ENCODE measurements around the gene MUCL3. TPM values are rescaled to one million over a fixed set of nuclear protein-coding genes. Genes with fewer than 3 reads are reported as not detected.
"Not testable (repeated sequence)": the region's sequence is repeated elsewhere in the genome, so short reads cannot be mapped to it uniquely, and the experiment has no call there.

MUCL3 gene
- total RNA-seq, 1 donor from 2014 or later: not detected

GRCh38 chr6:30907758-30908591 is 32.8 kb upstream of the MUCL3 start, which contains the start of gene GTF2H4:
Gene GTF2H4, plus strand, starts transcription at chr6:30908207.
- no peaks in the 10 kb centered on the region for H3K27me3 ChIP-seq (ENCODE audit: insufficient read depth, low read length)
- H3K4me1 ChIP-seq (ENCODE audit: insufficient read depth, low read length): peaks cover 9% of the 10 kb centered on the region
- Mint-ChIP-seq H3K36me3 (ENCODE audit: low read depth, unreplicated experiment) (peaks cover 7% of the 10 kb centered on the region), H3K9me3 (ENCODE audit: unreplicated experiment) (no peaks in the 10 kb centered on the region), H3K4me1 (ENCODE audit: low read depth, unreplicated experiment) (peaks cover 6% of the 10 kb centered on the region), H3K27me3 (ENCODE audit: low read depth, unreplicated experiment) (no peaks in the 10 kb centered on the region), H3K4me3 (ENCODE audit: unreplicated experiment) (peak within 1 kb of the TSS; percentile 99), H3K27ac (ENCODE audit: unreplicated experiment) (peak within 1 kb of the TSS; percentile 93)
- H3K9ac ChIP-seq (ENCODE audit: low read length): peak within 1 kb of the TSS; percentile 96
- no peaks in the 10 kb centered on the region for H3K9me3 ChIP-seq (ENCODE audit: insufficient read depth, low read depth, low read length)
- H3K79me2 ChIP-seq (ENCODE audit: insufficient read depth, low read length): peaks cover 21% of the 10 kb centered on the region
- DNase-seq (ENCODE audit: low read depth) (peak; percentile 97), FAIRE-seq (no peak)
- H2AFZ ChIP-seq (ENCODE audit: low read depth, low read length): peak within 1 kb of the TSS; percentile 77
- peak within 1 kb of the TSS; percentile 85 for H3K4me2 ChIP-seq (ENCODE audit: low read length)
- peak within 1 kb of the TSS; percentile 95 for H3K4me3 ChIP-seq (ENCODE audit: insufficient read depth, low read depth, low read length)
- peaks cover 10% of the 10 kb centered on the region for H3K36me3 ChIP-seq (ENCODE audit: insufficient read depth, low read length)
- peak within 1 kb of the TSS; percentile 58 for H3K27ac ChIP-seq (ENCODE audit: low read depth, low read length)
- TF ChIP-seq EZH2 (IDR thresholded peaks at IDR 0.05; ENCODE audit: insufficient read depth, low read length) (no peak), CTCF (IDR thresholded peaks at IDR 0.05; ENCODE audit: insufficient read depth, low read depth, low read length) (no peak)
- H4K20me1 ChIP-seq (ENCODE audit: insufficient read depth, low read length): no peaks in the 10 kb centered on the region

DNA sequence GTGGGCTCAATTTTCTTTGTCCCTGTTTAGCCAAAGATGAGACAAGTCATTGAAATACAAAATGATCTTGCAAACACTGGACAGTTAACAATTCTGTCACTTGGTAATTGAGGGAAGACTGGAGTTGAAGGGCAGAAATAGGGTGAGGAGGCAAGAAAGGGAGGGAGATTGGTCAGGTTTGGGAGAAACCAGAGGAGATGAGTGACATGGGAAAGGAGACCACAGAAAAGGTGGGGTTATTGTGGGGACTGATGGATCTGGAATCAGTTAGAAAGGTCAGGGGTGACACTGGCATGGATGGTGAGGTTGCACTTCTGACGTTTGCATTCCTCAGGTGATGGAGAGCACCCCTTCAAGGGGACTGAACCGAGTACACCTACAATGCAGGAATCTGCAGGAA is 32.1 kb upstream of the MUCL3 start:
- H3K4me3 ChIP-seq (ENCODE audit: insufficient read depth, low read depth, low read length): peak overlapping the region; percentile 95
- H3K9me3 ChIP-seq (ENCODE audit: insufficient read depth, low read depth, low read length): no peaks in the 10 kb centered on the region
- no peaks in the 10 kb centered on the region for H4K20me1 ChIP-seq (ENCODE audit: insufficient read depth, low read length)
- H2AFZ ChIP-seq (ENCODE audit: low read depth, low read length): peak overlapping the region; percentile 77
- peaks cover 21% of the 10 kb centered on the region for H3K79me2 ChIP-seq (ENCODE audit: insufficient read depth, low read length)
- peaks cover 6% of the 10 kb centered on the region for H3K4me1 Mint-ChIP-seq (ENCODE audit: low read depth, unreplicated experiment)
- peaks cover 12% of the 10 kb centered on the region for H3K4me1 ChIP-seq (ENCODE audit: insufficient read depth, low read length)
- peak overlapping the region; percentile 96 for H3K9ac ChIP-seq (ENCODE audit: low read length)
- H3K36me3 Mint-ChIP-seq (ENCODE audit: low read depth, unreplicated experiment): peaks cover 12% of the 10 kb centered on the region
- FAIRE-seq (no peak), DNase-seq (ENCODE audit: low read depth) (no peak)
- no peak overlapping the region for H3K27ac ChIP-seq (ENCODE audit: low read depth, low read length)
- H3K9me3 Mint-ChIP-seq (ENCODE audit: unreplicated experiment): no peaks in the 10 kb centered on the region
- peak overlapping the region; percentile 99 for H3K4me3 Mint-ChIP-seq (ENCODE audit: unreplicated experiment)
- peak overlapping the region; percentile 85 for H3K4me2 ChIP-seq (ENCODE audit: low read length)
- TF ChIP-seq CTCF (IDR thresholded peaks at IDR 0.05; ENCODE audit: insufficient read depth, low read depth, low read length): no peak
- no peak for TF ChIP-seq EZH2 (IDR thresholded peaks at IDR 0.05; ENCODE audit: insufficient read depth, low read length)
- peak overlapping the region; percentile 93 for H3K27ac Mint-ChIP-seq (ENCODE audit: unreplicated experiment)
- H3K27me3 Mint-ChIP-seq (ENCODE audit: low read depth, unreplicated experiment): no peaks in the 10 kb centered on the region
- no peaks in the 10 kb centered on the region for H3K27me3 ChIP-seq (ENCODE audit: insufficient read depth, low read length)
- peaks cover 13% of the 10 kb centered on the region for H3K36me3 ChIP-seq (ENCODE audit: insufficient read depth, low read length)

DNA sequence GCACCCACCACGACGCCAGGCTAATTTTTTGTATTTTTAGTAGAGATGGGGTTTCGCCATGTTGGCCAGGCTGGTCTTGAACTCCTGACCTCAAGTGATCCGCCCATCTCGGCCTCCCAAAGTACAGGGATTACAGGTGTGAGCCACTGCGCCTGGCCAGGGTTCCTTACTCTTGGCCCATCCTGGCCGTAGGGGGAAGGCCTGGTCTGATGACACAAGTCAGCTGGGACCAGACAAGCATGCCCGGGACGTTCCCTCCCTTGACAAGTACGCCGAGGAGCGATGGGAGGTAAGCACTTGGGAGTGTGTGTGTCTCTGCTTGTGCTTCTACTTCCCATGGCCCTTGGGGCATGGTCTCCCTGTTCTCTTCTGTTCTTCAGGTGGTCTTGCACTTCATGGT is 30.3 kb upstream of the MUCL3 start:
- peaks cover 12% of the 10 kb centered on the region for H3K36me3 Mint-ChIP-seq (ENCODE audit: low read depth, unreplicated experiment)
- DNase-seq (ENCODE audit: low read depth); H3K9me3 Mint-ChIP-seq (ENCODE audit: unreplicated experiment); H3K27ac ChIP-seq (ENCODE audit: low read depth, low read length); FAIRE-seq; H3K4me3 Mint-ChIP-seq (ENCODE audit: unreplicated experiment); H3K9ac ChIP-seq (ENCODE audit: low read length); H4K20me1 ChIP-seq (ENCODE audit: insufficient read depth, low read length); H2AFZ ChIP-seq (ENCODE audit: low read depth, low read length); H3K9me3 ChIP-seq (ENCODE audit: insufficient read depth, low read depth, low read length); H3K4me1 Mint-ChIP-seq (ENCODE audit: low read depth, unreplicated experiment); H3K4me2 ChIP-seq (ENCODE audit: low read length); H3K27ac Mint-ChIP-seq (ENCODE audit: unreplicated experiment); H3K4me3 ChIP-seq (ENCODE audit: insufficient read depth, low read depth, low read length); H3K27me3 ChIP-seq (ENCODE audit: insufficient read depth, low read length); H3K27me3 Mint-ChIP-seq (ENCODE audit: low read depth, unreplicated experiment): not testable (repeated sequence)
- Histone ChIP-seq H3K79me2 (ENCODE audit: insufficient read depth, low read length) (peaks cover 21% of the 10 kb centered on the region), H3K36me3 (ENCODE audit: insufficient read depth, low read length) (peaks cover 13% of the 10 kb centered on the region), H3K4me1 (ENCODE audit: insufficient read depth, low read length) (peaks cover 20% of the 10 kb centered on the region)

Measured in astrocyte (in vitro differentiated cells and primary cell).